Stimulated activated CD4-positive, alpha-beta T cell treated with anti-CD3 and anti-CD28 coated beads, Interleukin-2, amount 100 ng/mL, for 48 hours (primary cell): ENCODE measurements around the gene HNRNPUL2.
"Not testable (repeated sequence)": the region's sequence is repeated elsewhere in the genome, so short reads cannot be mapped to it uniquely, and the experiment has no call there.

Experiments
- DNase-seq, 2 donors: peaks; one replicate each; pipeline ENCODE4 v3.0.0-alpha.2; 2020

The HNRNPUL2 gene

GRCh38 chr11:62702246-62702645 lies 25.0 kb downstream of the HNRNPUL2 start:
- no peak for DNase-seq

DNA sequence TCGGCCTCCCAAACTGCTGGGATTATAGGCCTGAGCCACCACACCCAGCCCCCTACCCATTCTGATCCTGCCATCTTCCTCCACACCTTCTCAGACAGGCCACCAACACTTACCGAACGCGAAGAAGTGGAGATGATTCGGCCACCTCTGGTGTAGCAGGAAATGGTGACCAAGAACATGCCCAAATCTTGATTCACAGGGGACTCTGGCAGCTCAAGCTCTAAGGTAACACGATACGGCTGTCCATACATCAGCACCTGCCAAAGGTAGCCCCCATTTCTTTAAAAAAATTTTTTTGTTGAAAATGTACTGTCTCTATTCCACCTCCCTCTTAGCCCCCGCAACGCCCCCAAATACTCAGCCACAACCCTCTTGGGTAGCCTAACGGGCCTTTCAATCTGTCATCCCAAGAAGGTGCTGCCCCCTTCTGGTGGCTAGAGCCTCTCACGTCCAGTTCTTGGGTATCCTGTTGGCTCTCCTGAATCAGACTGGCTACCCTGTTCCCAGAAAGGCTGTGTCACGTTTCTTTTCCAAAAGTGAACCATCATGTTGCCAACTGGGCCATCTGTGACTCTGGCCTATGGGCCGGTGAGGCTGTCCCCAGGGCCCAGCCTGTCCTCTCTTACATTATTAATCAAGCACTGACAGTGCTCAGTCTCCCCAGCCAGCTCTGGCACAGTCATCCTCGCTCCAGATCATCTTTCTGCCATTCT lies 32.6 kb downstream of the HNRNPUL2 start:
- DNase-seq: peak; percentile 74 to 76

GRCh38 chr11:62693624-62694023 lies 33.6 kb downstream of the HNRNPUL2 start:
- DNase-seq: not testable (repeated sequence)

DNA sequence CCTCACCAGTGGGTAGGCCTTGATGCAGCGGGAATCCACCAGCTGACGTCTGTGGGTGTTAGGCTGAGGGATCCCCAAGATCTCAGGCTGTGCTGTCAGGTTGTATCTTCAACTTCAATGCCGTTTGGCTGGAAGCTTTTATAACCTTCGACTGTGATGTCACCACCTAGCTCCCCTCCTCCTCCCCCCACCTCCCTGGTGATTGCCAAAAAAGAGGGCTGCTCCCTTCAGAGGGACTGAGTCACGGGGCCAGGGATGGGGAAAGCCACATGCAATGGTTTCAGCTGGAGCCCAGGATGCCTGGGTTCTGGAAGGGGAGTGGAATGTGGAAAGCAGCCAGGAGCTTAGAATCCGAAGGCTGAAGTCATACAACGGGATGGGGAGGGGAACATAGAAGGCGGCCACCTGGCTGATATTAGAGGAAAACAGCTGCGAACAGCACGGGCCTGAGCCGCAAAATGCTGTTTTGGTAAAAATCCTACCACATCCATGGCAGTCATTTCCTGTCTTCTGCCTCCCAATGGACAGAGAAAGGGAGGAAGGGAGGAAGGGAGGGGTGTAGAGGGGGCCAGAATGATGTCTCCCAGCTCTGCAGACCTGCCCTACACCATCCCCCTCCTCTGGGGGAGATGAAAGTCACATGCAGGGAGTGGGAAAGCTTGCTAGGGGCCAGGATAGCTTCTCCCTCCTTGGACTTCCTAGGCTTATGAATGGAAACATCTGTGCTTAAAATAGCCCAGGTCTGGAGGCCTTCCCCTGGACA lies 37.7 kb downstream of the HNRNPUL2 start, which contains the start of gene LRRN4CL:
TSS of gene LRRN4CL (minus strand) at position 110 of the 763 bp plus-strand sequence. CDS start 1,022 bp downstream, outside the sequence.
- no peak for DNase-seq

DNA sequence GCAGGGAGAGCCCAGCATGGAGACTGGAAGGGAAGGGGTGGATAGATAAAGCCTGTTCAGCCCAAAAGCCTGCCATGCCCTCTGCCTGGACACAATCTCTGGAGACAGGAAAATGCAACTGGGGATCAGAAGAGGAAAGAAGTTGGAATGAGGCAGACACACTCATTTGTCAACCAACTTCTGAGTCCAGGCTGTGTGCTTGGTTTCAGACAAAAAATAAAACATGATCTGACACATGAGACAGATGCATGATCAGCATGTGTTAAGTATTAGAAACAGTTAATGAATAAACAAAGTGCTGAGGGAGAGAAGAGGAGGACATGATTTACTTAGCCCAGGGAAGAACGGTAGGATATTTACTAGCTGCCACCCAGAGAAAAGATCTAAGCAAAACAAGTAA lies 38.8 kb downstream of the HNRNPUL2 start:
- DNase-seq: no peak

DNA sequence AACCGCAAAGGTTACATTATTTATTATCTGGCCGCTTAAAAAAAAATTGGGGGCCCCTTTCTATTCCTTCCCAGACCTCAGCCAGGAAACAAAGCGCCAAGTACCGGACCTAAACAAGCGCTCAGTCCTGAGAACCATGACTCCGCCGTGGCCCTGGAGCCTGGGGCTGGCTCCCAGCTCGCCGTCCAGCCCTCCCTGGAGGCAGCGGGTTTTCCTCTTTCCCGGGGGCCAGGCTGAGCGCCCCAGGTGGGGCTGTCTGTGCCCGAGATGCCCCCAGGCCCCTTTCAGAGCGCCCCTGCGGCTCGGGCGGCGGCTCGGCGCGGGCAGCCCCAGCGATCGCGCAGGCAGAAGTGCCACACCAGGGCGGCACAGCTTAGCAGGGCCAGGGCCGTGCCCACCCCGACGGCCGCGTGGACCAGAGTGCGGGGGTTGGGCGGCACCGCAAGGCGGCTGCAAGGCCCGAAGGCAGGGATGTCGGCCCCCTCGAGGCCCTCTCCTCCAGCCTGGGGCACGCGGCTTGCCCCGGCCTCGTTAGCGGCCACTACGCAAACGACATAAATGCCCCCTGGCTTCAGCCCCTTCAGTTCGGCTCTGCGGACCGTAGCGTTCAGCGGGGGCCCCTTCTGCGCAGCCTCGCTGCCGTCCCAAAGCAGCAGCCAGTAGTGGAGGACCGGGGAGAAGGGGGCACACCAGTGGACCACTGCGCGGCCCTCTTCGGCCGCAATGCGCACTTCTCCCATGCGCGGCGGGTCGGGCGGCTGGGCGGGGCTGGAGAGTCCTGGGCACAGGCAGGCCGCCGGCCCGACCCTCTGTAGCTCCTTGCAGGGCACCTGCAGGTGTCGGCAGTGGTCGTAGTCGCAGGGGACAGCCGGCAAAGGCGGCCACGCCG lies 39.5 kb downstream of the HNRNPUL2 start:
- no peak for DNase-seq

GRCh38 chr11:62682518-62682917 lies 44.7 kb downstream of the HNRNPUL2 start:
- DNase-seq: no peak

DNA sequence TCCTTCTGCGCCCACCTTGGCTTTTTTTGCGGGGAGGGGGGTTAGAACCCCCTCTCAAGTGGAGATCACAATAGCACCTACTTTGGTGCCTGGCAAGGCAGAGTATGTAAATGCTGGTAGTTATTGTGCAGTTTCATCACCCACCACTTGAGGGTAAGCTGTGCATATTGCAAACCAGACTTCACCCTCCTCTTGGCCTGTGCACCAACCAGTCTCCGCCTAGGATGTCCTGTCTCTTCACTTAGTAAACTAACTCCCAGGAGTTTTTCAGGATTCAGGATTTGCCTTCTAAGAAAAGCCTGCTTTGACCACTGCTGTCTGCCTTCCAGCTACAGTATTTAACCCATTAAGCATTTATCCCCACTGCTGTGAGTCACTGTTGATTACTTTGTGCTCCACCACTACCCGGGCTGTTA lies 46.4 kb downstream of the HNRNPUL2 start:
- DNase-seq: peak in 1 of 2 donors; percentile 25

DNA sequence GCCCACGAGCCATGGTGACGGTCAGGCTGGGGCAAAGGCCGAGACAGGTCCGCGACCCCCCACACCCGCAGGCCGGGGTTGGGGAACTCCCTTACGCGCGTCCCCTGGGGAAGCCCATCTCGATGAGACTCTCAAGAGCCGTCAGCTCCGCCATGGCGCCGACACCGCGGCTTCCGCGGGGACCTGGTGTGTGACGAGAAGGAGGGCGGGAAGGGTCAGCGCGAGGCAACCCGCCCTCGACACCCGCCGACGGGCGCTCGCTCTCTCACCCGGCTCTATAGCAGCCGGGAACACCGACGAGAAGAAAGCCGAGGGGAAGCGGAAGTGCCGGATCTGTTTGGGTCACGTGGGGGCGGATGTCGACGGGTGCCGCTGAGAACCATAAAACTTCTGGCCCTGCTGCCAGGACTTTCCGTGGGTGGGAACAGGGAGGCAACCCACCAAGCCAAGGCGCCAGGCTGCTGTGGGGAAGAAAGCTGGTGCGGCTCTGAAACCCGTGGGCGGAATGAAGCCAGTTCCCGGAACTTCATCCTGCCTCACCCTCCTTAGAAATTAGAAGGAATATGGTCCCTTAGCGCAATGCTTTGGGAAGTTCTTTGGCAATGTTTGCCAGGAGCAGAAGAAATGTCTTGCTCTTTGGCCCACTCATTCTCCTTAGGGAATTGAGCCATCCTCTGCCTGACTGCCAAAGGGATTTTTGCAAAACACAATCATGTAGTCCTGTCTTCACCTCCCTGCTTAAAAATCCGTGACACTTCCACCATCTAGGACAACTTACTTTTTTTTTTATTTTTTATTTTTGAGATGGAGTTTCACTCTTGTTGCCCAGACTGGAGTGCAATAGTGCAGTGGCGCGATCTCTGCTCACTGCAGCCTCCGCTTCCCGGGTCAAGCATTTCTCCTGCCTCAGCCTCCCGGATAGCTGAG lies 48.2 kb downstream of the HNRNPUL2 start, which contains the start of gene UBXN1:
TSS of gene UBXN1 (minus strand) at position 304 of the 927 bp plus-strand sequence. CDS start at position 154, 150 bp downstream.
- peak; percentile 80 to 82 for DNase-seq

- DNase-seq: no peak
Observed at GRCh38 chr11:62678433-62678769, 48.9 kb downstream of the HNRNPUL2 start.

DNA sequence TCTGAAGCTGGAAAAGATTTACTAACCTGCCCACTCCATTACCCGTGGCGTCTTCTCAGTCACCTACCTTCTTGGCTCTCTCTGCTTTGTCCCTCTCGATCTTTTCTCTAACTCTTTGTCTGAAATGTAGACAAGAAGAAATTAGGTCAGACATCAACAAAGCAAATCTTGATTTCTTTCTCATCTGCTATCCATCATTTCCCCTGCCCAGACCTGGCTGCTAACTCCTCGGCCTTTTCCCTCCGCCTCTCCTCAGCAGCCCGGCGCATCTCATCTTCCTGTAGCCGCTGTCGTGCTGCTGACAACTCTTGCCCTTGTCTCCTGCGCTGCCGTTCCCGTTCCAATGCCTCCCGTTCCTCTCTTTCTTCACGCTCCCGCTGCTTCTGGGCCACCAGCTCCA lies 49.5 kb downstream of the HNRNPUL2 start:
- no peak for DNase-seq

- no peak for DNase-seq
Observed at GRCh38 chr11:62677156-62677555, 50.1 kb downstream of the HNRNPUL2 start.

DNA sequence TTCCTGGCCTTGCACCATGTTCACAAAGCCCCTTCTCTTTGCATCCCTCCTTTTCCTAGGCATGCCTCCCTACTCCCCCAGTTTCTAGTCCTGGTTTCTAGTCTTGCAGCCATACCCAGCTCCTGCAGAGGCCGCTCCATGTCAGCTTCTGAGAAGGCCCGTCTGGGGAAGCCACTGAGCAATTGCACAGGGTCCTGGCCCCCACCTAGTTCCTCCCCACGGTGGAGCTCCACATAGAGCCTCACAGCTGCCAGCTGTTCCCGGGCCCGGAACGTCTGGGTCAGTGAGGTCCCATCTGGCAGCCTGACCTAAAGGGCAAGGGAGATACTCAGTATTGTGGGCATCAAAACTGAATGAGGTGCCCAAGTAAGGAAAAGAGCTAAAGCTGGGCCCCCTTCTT lies 50.6 kb downstream of the HNRNPUL2 start:
- no peak for DNase-seq

DNA sequence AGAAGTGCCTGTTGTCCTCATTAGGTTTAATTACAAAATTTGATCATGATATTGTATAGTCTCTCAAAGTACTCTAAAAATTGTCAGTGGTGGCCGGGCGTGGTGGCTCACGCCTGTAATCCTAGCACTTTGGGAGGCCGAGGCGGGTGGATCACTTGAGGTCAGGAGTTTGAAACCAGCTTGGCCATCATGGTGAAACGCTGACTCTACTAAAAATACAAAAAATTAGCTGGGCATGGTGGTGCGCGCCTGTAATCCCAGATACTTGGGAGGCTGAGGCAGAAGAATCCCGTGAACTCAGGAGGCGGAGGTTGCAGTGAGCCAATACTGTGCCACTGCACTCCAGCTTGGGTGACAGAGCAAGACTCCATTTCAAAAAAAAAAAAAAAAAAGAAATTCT lies 51.8 kb downstream of the HNRNPUL2 start:
- DNase-seq: not testable (repeated sequence)

DNA sequence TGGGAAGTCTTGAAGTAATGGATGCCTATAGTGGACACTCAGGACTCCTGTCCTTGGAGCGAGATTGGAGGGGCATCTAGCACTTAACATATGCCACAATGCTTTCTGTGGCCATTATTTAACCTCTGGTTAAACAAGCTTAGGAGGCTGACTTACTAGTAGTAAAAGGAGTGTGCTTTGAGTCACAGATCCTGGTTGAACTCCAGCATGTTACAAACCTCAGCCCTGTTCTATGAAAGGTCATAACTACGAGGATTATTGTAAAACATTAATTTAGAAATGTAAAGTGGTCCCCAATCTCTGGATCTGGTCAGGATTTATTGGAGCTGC lies 54.1 kb downstream of the HNRNPUL2 start:
- DNase-seq: no peak

- DNase-seq: peak; percentile 74 to 80
Observed at GRCh38 chr11:62671608-62672389, 55.5 kb downstream of the HNRNPUL2 start, which contains the start of the genes LBHD1 and UQCC3. Gene LBHD1 (minus strand): TSS chr11:62672267. CDS start chr11:62670031, 2,236 bp downstream. Gene UQCC3 (plus strand): TSS chr11:62671673. CDS start chr11:62671746, 73 bp downstream.

DNA sequence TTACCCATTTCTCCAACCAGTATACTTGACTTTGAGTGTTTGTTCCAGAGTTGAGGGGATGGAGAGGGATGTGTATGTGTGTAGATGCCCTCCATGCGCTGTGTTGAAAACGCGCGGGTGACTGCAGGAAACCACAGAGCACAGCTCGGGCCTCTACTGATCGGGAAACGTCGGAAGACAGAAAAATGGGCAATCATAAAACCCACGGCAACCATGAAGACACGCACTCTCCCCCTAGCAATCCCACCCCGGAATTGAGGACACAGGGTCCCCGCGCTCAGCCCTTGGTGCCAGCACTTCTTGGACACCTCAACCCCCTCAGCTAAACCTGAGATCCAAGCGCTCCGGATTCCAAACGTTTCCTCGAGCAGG lies 56.0 kb downstream of the HNRNPUL2 start:
- DNase-seq: no peak

DNA sequence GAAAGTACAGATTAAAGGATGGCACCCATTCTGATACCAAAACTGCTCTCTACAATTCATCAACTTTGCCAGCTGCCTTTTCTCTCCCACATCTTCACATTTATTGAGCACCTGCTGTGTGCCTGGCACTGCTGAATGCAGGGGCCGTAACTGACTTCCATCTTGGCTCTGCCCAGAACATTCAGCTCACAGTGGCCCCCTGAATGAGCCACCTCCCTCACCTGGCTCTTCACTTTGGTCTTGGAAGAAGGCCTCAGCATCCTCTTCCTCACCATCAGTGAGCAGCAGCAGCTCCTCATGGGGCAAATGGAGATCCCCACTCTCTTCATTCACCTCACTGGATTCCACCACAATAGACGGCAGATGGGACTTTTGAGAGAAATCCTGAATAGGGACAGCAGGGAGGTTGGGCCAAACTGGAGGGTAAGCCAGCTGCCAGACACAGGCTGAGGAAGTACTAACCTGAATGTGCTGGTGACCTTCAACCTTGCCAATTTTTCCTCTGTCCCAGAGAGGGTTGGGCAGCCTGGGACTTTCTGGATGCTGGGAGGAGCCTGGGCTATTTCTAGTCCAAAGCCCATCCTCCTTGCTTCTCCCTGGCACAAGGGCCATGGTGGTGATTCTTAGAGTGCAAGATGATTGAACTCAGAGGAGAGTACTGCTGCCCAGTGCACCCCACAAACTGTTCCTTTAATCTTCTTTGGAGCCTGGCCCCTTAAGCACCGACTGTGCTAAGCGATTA lies 57.7 kb downstream of the HNRNPUL2 start:
- DNase-seq: no peak

DNA sequence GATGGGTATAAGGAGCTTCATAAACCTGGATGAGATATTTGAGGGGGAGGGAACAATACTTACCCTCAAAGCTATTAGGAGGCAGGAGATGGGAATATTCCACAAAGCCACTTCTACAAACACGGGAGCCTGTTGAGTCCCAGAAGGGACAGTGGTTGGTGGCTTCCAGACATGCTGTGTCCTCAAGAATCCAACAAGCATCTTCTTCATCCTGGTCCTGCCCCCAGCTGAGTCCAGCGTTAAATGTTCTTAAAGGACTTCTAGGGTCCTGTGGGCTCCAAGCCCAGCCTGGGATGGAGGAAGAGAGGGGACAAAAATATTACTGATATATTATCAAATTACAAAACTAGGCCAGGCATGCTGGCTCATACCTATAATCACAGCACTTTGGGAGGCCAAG lies 59.8 kb downstream of the HNRNPUL2 start:
- DNase-seq: no peak

DNA sequence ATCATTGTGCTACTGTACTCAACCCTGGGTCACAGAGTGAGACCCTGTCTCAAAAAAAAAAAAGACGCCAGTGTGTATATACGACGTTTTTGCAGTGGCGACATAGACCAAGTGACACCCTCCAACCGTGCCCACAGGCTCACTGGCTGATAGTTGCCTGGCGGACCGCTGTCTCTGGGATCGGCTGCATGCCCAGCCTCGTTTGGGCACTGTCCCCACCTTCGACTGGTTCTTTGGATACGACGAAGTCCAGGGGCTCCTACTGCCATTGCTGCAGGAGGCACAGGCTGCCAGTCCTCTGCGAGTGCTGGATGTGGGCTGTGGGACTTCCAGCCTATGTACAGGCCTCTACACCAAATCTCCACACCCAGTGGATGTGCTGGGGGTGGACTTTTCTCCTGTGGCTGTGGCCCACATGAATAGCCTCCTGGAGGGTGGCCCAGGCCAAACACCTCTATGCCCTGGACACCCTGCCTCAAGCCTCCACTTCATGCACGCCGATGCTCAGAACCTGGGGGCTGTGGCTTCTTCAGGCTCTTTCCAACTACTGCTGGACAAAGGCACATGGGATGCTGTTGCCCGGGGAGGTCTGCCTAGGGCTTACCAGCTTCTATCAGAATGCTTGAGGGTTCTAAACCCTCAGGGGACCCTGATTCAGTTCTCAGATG lies 60.9 kb downstream of the HNRNPUL2 start:
- no peak for DNase-seq
